ENCODE measurements around the gene BACE2. TPM values are rescaled to one million over a fixed set of nuclear protein-coding genes. Genes with fewer than 3 reads are reported as not detected.

Gene BACE2
- total RNA-seq, 2 experiments from 2014 or later: 1.6 to 1.7 TPM

GRCh38 chr21:41217671-41218385 is 49.9 kb downstream of the BACE2 start:
- Mint-ChIP-seq H3K27me3 (peaks cover 11% of the 10 kb centered on the region), H3K4me1 (no peaks in the 10 kb centered on the region), H3K4me3 (no peak overlapping the region), H3K36me3 (ENCODE audit: low read depth) (no peaks in the 10 kb centered on the region), H3K9me3 (no peaks in the 10 kb centered on the region), H3K27ac (no peak overlapping the region)
- DNase-seq: no peak
- ChIA-PET CTCF (interaction anchor here (0.5 to 0.8 kb wide), 2 partner anchors 16 to 89 kb away, joined by 3 to 4 read pairs; no protein-coding TSS in a partner anchor), POLR2A (no interaction called here)

- no peak for DNase-seq
- H3K27ac Mint-ChIP-seq: no peak overlapping the region
- ChIA-PET CTCF (interaction anchor here (0.6 kb wide), 1 partner anchor 85 kb away, joined by 3 read pairs; no protein-coding TSS in a partner anchor), POLR2A (no interaction called here)
- H3K27me3 Mint-ChIP-seq: peaks cover 11% of the 10 kb centered on the region
- no peak overlapping the region for H3K4me3 Mint-ChIP-seq
- H3K9me3 Mint-ChIP-seq: no peaks in the 10 kb centered on the region
- H3K36me3 Mint-ChIP-seq (ENCODE audit: low read depth): no peaks in the 10 kb centered on the region
- H3K4me1 Mint-ChIP-seq: no peaks in the 10 kb centered on the region
Observed at GRCh38 chr21:41219498-41220207, 51.7 kb downstream of the BACE2 start.

GRCh38 chr21:41220208-41220733 is 52.3 kb downstream of the BACE2 start:
- no peak overlapping the region for H3K27ac Mint-ChIP-seq
- H3K9me3 Mint-ChIP-seq: no peaks in the 10 kb centered on the region
- H3K36me3 Mint-ChIP-seq (ENCODE audit: low read depth): no peaks in the 10 kb centered on the region
- no peak for DNase-seq
- H3K27me3 Mint-ChIP-seq: peaks cover 11% of the 10 kb centered on the region
- POLR2A ChIA-PET: no interaction called here
- H3K4me3 Mint-ChIP-seq: no peak overlapping the region
- CTCF ChIA-PET: interaction anchor here (0.6 kb wide), 1 partner anchor 86 kb away, joined by 3 read pairs; no protein-coding TSS in a partner anchor
- H3K4me1 Mint-ChIP-seq: no peaks in the 10 kb centered on the region

DNA sequence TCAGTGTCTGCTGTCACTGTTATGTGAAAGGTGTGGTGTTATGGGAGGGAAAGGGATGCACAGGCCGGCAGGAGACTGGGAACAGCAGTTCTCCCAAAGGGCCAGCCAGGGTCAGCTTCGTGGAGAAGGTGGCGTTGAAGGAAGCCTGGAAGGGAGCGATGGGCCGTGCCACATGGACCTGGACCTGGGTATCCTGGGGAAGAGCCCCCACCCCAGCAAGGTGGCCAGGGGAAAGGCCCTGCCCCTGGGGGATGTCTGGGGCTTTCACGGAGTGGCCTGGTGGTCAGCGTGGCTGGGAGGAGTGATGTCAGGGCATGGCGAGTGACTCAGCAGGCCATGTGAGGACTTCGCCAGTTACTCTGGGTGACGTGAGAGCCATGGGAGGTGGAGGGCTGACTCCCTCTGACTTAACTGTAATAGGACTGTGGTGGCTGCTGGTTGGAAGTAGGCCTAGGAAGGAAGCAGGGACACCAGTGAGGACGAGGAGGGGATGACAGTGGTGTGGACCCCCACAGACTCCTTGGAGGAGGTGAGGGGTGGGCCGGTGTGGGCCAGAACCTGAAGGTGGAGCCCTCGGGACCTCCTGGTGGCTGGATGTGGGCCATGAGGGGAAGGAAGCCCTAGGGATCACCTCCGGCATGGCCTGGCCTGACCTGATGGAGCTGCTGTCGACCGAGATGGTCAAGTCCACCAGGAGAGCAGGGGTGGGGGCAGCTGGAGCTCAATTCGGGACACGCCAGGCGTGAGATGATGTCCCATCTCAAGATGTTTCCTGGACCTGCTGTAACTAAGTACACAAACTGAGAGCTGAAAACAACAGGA is 54.5 kb downstream of the BACE2 start:
- no peak for DNase-seq
- POLR2A ChIA-PET: no interaction called here

DNA sequence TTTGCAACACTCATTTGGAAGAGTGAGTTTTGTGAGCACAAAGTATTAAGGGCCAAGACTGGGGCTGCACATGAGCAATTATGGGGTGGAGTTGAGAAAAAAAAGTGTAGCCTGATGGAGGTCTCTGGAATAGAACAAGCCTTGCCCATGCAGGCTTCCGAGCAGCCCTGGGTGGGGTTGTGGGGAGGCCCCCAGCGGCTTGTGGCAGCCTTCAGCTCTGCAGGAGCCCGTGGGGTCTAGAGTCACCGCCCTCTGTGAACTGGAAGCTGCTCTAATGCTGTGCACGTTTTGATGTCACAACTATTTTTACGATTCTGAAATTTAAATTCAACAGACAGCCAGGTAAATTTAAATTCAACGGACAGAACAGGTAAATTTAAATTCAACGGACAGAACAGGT is 58.9 kb downstream of the BACE2 start:
- DNase-seq: no peak
- H3K27ac Mint-ChIP-seq: no peak overlapping the region
- CTCF ChIA-PET: no interaction called here
- no peaks in the 10 kb centered on the region for H3K27me3 Mint-ChIP-seq
- H3K36me3 Mint-ChIP-seq (ENCODE audit: low read depth): no peaks in the 10 kb centered on the region
- no peak overlapping the region for H3K4me3 Mint-ChIP-seq
- H3K4me1 Mint-ChIP-seq: peaks cover 8% of the 10 kb centered on the region
- peaks cover 2% of the 10 kb centered on the region for H3K9me3 Mint-ChIP-seq
- POLR2A ChIA-PET: no interaction called here

More for the DNA sequence above, 54.5 kb downstream of the BACE2 start:
- H3K4me1 Mint-ChIP-seq: peaks cover 3% of the 10 kb centered on the region
- no peaks in the 10 kb centered on the region for H3K9me3 Mint-ChIP-seq
- no peak overlapping the region for H3K4me3 Mint-ChIP-seq
- CTCF ChIA-PET: no interaction called here
- H3K27ac Mint-ChIP-seq: no peak overlapping the region
- no peaks in the 10 kb centered on the region for H3K27me3 Mint-ChIP-seq
- H3K36me3 Mint-ChIP-seq (ENCODE audit: low read depth): no peaks in the 10 kb centered on the region

GRCh38 chr21:41227357-41228005 is 59.5 kb downstream of the BACE2 start:
- Mint-ChIP-seq H3K36me3 (ENCODE audit: low read depth) (no peaks in the 10 kb centered on the region), H3K4me1 (peaks cover 8% of the 10 kb centered on the region), H3K4me3 (no peak overlapping the region), H3K9me3 (peaks cover 2% of the 10 kb centered on the region), H3K27me3 (no peaks in the 10 kb centered on the region), H3K27ac (peak overlapping the region; percentile 10)
- POLR2A ChIA-PET: no interaction called here
- DNase-seq: no peak
- CTCF ChIA-PET: no interaction called here

DNA sequence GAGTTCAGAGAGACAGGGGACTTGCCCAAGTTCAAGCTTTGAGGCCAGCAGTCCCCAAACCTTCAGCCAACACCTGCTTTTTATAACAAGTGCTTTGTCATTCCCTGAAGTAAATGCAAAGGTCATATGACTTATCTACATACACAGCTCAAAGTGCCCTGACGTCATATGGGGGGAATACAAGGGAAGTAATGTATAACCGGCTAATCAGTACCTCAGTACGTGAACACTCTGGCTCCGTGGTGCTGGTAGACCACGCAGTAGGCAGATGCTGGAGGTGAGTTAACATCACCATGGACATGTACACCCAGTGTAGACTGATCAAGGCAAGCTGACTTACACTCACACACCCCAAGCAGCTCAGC is 60.0 kb downstream of the BACE2 start:
- peak overlapping the region; percentile 10 for H3K27ac Mint-ChIP-seq
- POLR2A ChIA-PET: no interaction called here
- no peak overlapping the region for H3K4me3 Mint-ChIP-seq
- H3K36me3 Mint-ChIP-seq (ENCODE audit: low read depth): no peaks in the 10 kb centered on the region
- peaks cover 2% of the 10 kb centered on the region for H3K9me3 Mint-ChIP-seq
- CTCF ChIA-PET: no interaction called here
- no peaks in the 10 kb centered on the region for H3K27me3 Mint-ChIP-seq
- H3K4me1 Mint-ChIP-seq: peaks cover 8% of the 10 kb centered on the region
- DNase-seq: no peak

DNA sequence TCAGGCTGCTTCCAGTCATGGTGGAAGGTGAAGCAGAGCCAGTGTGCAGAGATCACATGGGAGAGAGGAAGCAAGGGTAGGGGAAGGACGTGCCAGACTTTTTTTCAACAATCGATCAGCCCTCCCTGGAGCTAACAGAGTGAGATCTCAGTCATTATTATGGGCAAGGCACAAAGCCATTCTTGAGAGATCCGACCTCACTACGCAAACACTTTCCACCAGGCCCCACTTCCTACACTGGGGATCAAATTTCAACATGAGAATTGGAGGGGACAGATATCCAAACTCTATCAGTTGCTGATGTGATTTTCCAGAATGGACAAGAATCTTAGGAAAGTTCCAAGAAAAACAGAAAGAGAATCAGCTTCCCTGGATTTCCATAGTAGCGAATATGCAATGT is 60.5 kb downstream of the BACE2 start:
- no peaks in the 10 kb centered on the region for H3K27me3 Mint-ChIP-seq
- ChIA-PET CTCF (no interaction called here), POLR2A (no interaction called here)
- no peak for DNase-seq
- no peak overlapping the region for H3K4me3 Mint-ChIP-seq
- H3K4me1 Mint-ChIP-seq: peaks cover 8% of the 10 kb centered on the region
- no peaks in the 10 kb centered on the region for H3K36me3 Mint-ChIP-seq (ENCODE audit: low read depth)
- peaks cover 2% of the 10 kb centered on the region for H3K9me3 Mint-ChIP-seq
- H3K27ac Mint-ChIP-seq: no peak overlapping the region

DNA sequence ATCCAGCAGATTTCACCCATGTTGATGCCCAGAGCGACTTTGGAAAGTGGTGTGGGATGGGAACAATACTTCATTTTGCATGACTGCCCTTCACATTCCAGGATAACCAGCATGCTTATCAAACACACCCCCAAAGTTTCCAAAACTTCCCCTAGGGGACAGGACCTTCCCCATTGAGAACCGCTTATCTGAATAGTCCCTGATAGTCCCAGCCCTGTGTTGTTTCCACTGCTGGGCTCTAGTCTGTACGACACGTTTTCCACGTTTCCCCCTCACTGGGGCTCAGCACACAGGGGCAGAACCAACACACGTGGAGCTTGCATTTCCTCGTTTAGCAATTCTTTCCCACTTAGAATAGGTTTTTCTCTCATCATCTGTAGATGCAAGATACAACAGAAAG is 61.0 kb downstream of the BACE2 start:
- ChIA-PET POLR2A (no interaction called here), CTCF (no interaction called here)
- H3K36me3 Mint-ChIP-seq (ENCODE audit: low read depth): no peaks in the 10 kb centered on the region
- peaks cover 8% of the 10 kb centered on the region for H3K4me1 Mint-ChIP-seq
- no peak overlapping the region for H3K27ac Mint-ChIP-seq
- H3K27me3 Mint-ChIP-seq: no peaks in the 10 kb centered on the region
- peaks cover 2% of the 10 kb centered on the region for H3K9me3 Mint-ChIP-seq
- no peak overlapping the region for H3K4me3 Mint-ChIP-seq
- no peak for DNase-seq

- CTCF ChIA-PET: no interaction called here
- H3K4me1 Mint-ChIP-seq: peaks cover 8% of the 10 kb centered on the region
- DNase-seq: no peak
Observed at GRCh38 chr21:41229509-41230248, 61.7 kb downstream of the BACE2 start.

GRCh38 chr21:41230497-41230896 is 62.5 kb downstream of the BACE2 start:
- peaks cover 2% of the 10 kb centered on the region for H3K9me3 Mint-ChIP-seq

More at GRCh38 chr21:41229509-41230248, 61.7 kb downstream of the BACE2 start:
- no peaks in the 10 kb centered on the region for H3K36me3 Mint-ChIP-seq (ENCODE audit: low read depth)
- H3K4me3 Mint-ChIP-seq: no peak overlapping the region
- H3K27ac Mint-ChIP-seq: no peak overlapping the region
- no peaks in the 10 kb centered on the region for H3K27me3 Mint-ChIP-seq
- peaks cover 2% of the 10 kb centered on the region for H3K9me3 Mint-ChIP-seq
- POLR2A ChIA-PET: no interaction called here

GRCh38 chr21:41231060-41231459 is 63.1 kb downstream of the BACE2 start:
- ChIA-PET CTCF (no interaction called here), POLR2A (no interaction called here)
- Mint-ChIP-seq H3K36me3 (ENCODE audit: low read depth) (no peaks in the 10 kb centered on the region), H3K4me3 (no peak overlapping the region), H3K27ac (no peak overlapping the region), H3K9me3 (peaks cover 2% of the 10 kb centered on the region), H3K4me1 (peaks cover 8% of the 10 kb centered on the region), H3K27me3 (no peaks in the 10 kb centered on the region)
- no peak for DNase-seq

More at GRCh38 chr21:41230497-41230896, 62.5 kb downstream of the BACE2 start:
- H3K36me3 Mint-ChIP-seq (ENCODE audit: low read depth): no peaks in the 10 kb centered on the region
- POLR2A ChIA-PET: no interaction called here
- H3K27ac Mint-ChIP-seq: no peak overlapping the region
- no peaks in the 10 kb centered on the region for H3K27me3 Mint-ChIP-seq
- CTCF ChIA-PET: no interaction called here
- no peak for DNase-seq
- H3K4me3 Mint-ChIP-seq: no peak overlapping the region
- H3K4me1 Mint-ChIP-seq: peaks cover 8% of the 10 kb centered on the region

Data from activated CD4-positive, alpha-beta T cell treated with anti-CD3 and anti-CD28 coated beads, Interleukin-2, amount 10 ng/mL, durations not matched to agents 7 days and 5 days (primary cell).